ENCODE measurements around the gene CATSPER1. TPM values are rescaled to one million over a fixed set of nuclear protein-coding genes. Genes with fewer than 3 reads are reported as not detected.

CATSPER1 gene
- total and polyA plus RNA-seq, 8 donors = 0.06 to 0.41 (median 0.32) TPM; not detected in 4

- peaks cover 0 to 9% (median 8%) of the 10 kb centered on the region in 3 donors for H3K36me3 ChIP-seq
- ATAC-seq (no peak), FAIRE-seq (no peak), DNase-seq (no peak)
- WGBS, 2 donors = 56 to 63% methylated on average over 21 to 22 of the region's 22 CpGs
- no peaks in the 10 kb centered on the region for H3K9me3 ChIP-seq
- TF ChIP-seq CTCF (IDR thresholded peaks at IDR 0.05) = no peak
- H3K4me3 ChIP-seq = no peak overlapping the region
- intact Hi-C loops (cut with DNase I) = loop anchor here in 2 of 3 donors (5.0 to 10.0 kb wide), 3 partner anchors 276 to 358 kb away; no protein-coding TSS in a partner anchor
- no peak overlapping the region for H3K27ac ChIP-seq
- H3K4me1 ChIP-seq = no peaks in the 10 kb centered on the region
- H3K27me3 ChIP-seq = no peaks in the 10 kb centered on the region
These were observed 43.3 kb downstream of the CATSPER1 start for GRCh38 chr11:65982824-65983588.

GRCh38 chr11:65981972-65982823 lies 44.1 kb downstream of the CATSPER1 start:
- no peak overlapping the region for H3K27ac ChIP-seq
- FAIRE-seq (no peak), ATAC-seq (peak in 1 of 4 donors; percentile 12), DNase-seq (no peak)
- no peak overlapping the region for H3K4me3 ChIP-seq
- H3K9me3 ChIP-seq = no peaks in the 10 kb centered on the region
- no peaks in the 10 kb centered on the region for H3K4me1 ChIP-seq
- TF ChIP-seq CTCF (IDR thresholded peaks at IDR 0.05) = no peak
- H3K36me3 ChIP-seq = peaks cover 4 to 17% (median 16%) of the 10 kb centered on the region in 3 donors
- WGBS, 2 donors = 61 to 71% methylated on average over 16 of the region's 16 CpGs
- no peaks in the 10 kb centered on the region for H3K27me3 ChIP-seq
- intact Hi-C loops (cut with DNase I) = loop anchor here in 2 of 3 donors (5.0 to 10.0 kb wide), 3 partner anchors 275 to 357 kb away; no protein-coding TSS in a partner anchor

GRCh38 chr11:65981101-65981740 lies 45.1 kb downstream of the CATSPER1 start:
- WGBS, 2 donors = 66 to 78% methylated on average over 12 of the region's 12 CpGs

GRCh38 chr11:65979261-65979759 lies 47.0 kb downstream of the CATSPER1 start:
- 83 to 89% methylated on average over 10 of the region's 10 CpGs for WGBS, 2 donors
- Histone ChIP-seq H3K4me1 (no peaks in the 10 kb centered on the region), H3K9me3 (no peaks in the 10 kb centered on the region), H3K4me3 (no peak overlapping the region), H3K27ac (no peak overlapping the region), H3K27me3 (no peaks in the 10 kb centered on the region), H3K36me3 (peaks cover 4 to 23% (median 18%) of the 10 kb centered on the region in 3 donors)
- TF ChIP-seq CTCF (IDR thresholded peaks at IDR 0.05) = no peak
- ATAC-seq (no peak), DNase-seq (no peak), FAIRE-seq (no peak)
- intact Hi-C loops (cut with DNase I) = no loop called here

More at GRCh38 chr11:65981101-65981740, 45.1 kb downstream of the CATSPER1 start:
- H3K36me3 ChIP-seq = peaks cover 4 to 23% (median 18%) of the 10 kb centered on the region in 3 donors
- no peak overlapping the region for H3K27ac ChIP-seq
- TF ChIP-seq CTCF (IDR thresholded peaks at IDR 0.05) = no peak
- DNase-seq (no peak), ATAC-seq (peak in 1 of 4 donors; percentile 5), FAIRE-seq (no peak)
- H3K4me3 ChIP-seq = no peak overlapping the region
- intact Hi-C loops (cut with DNase I) = loop anchor here in 2 of 3 donors (5.0 to 10.0 kb wide), 3 partner anchors 274 to 356 kb away; no protein-coding TSS in a partner anchor
- H3K27me3 ChIP-seq = no peaks in the 10 kb centered on the region
- no peaks in the 10 kb centered on the region for H3K4me1 ChIP-seq
- no peaks in the 10 kb centered on the region for H3K9me3 ChIP-seq

Data from pancreas (tissue), 10 donors.